ENCODE data around the gene RAP1GDS1. TPM values are rescaled to one million over a fixed set of nuclear protein-coding genes. Genes with fewer than 3 reads are reported as not detected.
"Not testable (repeated sequence)": the region's sequence is repeated elsewhere in the genome, so short reads cannot be mapped to it uniquely, and the experiment has no call there.

RAP1GDS1 gene
- total and polyA plus RNA-seq, 12 donors, result 5.9 to 38.1 (median 22.8) TPM

DNA sequence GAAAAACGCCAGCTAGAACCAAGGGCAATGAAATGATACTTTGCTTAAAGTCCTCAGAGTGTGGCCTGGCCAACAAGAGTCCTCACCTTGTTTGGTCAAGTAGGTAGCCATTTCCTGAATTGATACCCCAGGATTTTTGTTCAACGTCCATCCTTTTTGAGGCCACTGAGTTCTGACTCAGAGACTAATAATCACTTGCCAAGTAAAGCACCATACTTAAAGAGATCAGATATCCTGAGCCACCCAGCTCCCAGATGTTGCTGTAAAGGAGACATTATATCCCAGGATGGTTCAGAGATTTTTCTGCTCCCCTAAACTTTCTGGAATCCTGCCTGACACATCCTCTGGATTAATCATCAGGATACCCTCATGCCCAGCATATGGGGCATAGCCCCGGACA is 190.9 kb downstream of the RAP1GDS1 start:
- no peak for TF ChIP-seq POLR2A (IDR thresholded peaks at IDR 0.05)
- TF ChIP-seq, protein P1, sequence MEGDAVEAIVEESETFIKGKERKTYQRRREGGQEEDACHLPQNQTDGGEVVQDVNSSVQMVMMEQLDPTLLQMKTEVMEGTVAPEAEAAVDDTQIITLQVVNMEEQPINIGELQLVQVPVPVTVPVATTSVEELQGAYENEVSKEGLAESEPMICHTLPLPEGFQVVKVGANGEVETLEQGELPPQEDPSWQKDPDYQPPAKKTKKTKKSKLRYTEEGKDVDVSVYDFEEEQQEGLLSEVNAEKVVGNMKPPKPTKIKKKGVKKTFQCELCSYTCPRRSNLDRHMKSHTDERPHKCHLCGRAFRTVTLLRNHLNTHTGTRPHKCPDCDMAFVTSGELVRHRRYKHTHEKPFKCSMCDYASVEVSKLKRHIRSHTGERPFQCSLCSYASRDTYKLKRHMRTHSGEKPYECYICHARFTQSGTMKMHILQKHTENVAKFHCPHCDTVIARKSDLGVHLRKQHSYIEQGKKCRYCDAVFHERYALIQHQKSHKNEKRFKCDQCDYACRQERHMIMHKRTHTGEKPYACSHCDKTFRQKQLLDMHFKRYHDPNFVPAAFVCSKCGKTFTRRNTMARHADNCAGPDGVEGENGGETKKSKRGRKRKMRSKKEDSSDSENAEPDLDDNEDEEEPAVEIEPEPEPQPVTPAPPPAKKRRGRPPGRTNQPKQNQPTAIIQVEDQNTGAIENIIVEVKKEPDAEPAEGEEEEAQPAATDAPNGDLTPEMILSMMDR (IDR thresholded peaks at IDR 0.05), result no peak

DNA sequence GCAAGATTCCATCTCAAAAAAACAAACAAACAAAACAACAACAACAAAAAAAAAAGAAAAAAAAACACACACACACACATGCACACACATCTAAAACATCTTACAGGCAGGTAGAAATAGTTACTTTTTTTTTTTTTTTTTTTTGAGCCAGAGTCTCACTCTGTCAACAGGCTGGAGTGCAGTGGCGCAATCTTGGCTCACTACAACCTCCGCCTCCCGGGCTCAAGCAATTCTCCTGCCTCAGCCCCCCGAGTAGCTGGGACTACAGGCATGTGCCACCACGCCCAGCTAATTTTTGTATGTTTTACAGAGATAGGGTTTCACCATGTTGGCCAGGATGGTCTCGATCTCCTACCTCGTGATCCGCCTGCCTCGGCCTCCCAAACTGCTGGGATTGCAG is 196.2 kb downstream of the RAP1GDS1 start:
- H3K36me3 ChIP-seq (replicated peaks in 1 of 2); DNase-seq; H3K4me3 ChIP-seq; intact Hi-C loops (cut with DNase I); H3K27me3 ChIP-seq; H3K9me3 ChIP-seq (replicated peaks in 1 of 3); H3K4me1 ChIP-seq (replicated peaks in 1 of 2); H3K27ac ChIP-seq: not testable (repeated sequence)
- WGBS, 4 donors, result 88 to 94% (median 93%) methylated on average over 9 of the region's 9 CpGs

More for the DNA sequence above, 190.9 kb downstream of the RAP1GDS1 start:
- intact Hi-C loops (cut with DNase I), result no loop called here
- DNase-seq, result no peak
- WGBS, 4 donors, result 74 to 85% (median 80%) methylated on average over 2 to 3 of the region's 3 CpGs
- no peaks in the 10 kb centered on the region for H3K36me3 ChIP-seq (replicated peaks in 1 of 2)
- no peaks in the 10 kb centered on the region for H3K9me3 ChIP-seq (replicated peaks in 1 of 3)
- H3K27me3 ChIP-seq, result no peaks in the 10 kb centered on the region
- H3K4me1 ChIP-seq (replicated peaks in 1 of 2), result peaks cover 0 to 5% of the 10 kb centered on the region in 2 donors
- no peak overlapping the region for H3K27ac ChIP-seq
- no peak overlapping the region for H3K4me3 ChIP-seq

- not testable (repeated sequence) for H3K27me3 ChIP-seq; H3K27ac ChIP-seq; H3K4me1 ChIP-seq (replicated peaks in 1 of 2); H3K36me3 ChIP-seq (replicated peaks in 1 of 2); H3K4me3 ChIP-seq; H3K9me3 ChIP-seq (replicated peaks in 1 of 3); DNase-seq
- 82 to 88% (median 85%) methylated on average over 2 of the region's 2 CpGs for WGBS, 4 donors
- intact Hi-C loops (cut with DNase I), result loop anchor here in 1 of 2 donors (10.0 kb wide), 1 partner anchor 594 kb away; no protein-coding TSS in a partner anchor
These were observed 200.1 kb downstream of the RAP1GDS1 start for GRCh38 chr4:98461121-98461865.

DNA sequence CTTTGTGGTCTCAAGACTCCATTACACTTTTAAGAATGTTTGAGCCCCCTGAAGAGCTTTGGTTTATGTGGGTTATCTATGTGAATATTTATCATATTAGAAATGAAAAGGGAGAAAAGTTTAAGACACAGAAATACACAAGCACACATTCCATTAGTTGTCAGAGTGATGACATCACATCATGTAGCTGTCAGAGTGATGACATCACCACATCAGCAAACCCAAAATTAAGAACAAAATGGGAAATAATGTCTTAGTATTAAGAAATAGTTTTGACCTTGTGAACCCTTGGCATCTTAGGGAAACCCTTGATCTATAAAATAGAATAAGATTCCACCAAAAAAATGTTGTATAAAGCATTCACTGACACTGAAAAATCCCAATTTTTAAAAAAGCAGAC is 201.3 kb downstream of the RAP1GDS1 start:
- intact Hi-C loops (cut with DNase I), result loop anchor here in 1 of 2 donors (10.0 kb wide), 1 partner anchor 592 kb away; no protein-coding TSS in a partner anchor

DNA sequence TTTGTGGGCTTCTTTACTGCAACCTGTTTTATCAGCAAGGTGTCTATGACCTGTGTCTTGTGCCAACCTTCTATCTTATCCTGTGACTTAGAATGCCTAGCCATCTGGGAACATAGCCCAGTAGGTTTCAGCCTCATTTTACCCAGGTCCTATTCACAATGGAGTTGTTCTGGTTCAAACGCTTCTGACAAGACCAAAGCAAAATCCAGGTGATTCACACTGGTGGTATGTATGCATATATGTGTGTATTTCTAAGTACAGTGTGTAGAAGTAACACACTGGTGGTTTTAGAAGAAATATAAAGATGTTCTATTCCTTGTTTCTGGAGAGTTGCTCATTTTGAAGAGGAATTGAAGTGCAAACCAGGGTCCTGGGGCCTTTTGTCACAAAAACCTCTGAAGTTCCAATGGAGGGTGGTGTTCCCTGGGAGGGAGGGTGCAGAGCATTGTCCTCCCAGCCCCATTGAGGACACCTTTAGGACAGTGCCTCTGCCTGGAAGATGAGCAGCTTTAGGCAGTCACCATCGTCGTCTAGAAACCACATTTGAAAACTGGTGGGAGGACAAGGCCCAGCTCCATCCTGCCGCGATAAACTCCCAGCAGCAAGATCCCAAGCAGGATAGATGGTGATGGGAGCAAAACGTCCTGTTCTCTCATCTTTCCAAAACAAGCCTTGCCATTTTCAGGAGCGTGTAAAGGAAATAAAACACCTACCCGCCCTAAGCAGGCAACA is 205.8 kb downstream of the RAP1GDS1 start:
- H3K36me3 ChIP-seq (replicated peaks in 1 of 2), result no peaks in the 10 kb centered on the region
- no peak for DNase-seq
- no peaks in the 10 kb centered on the region for H3K9me3 ChIP-seq (replicated peaks in 1 of 3)
- intact Hi-C loops (cut with DNase I), result loop anchor here in 1 of 2 donors (5.0 to 10.0 kb wide), 2 partner anchors 588 to 940 kb away; no protein-coding TSS in a partner anchor
- H3K4me3 ChIP-seq, result no peak overlapping the region
- peaks cover 0 to 8% of the 10 kb centered on the region in 2 donors for H3K4me1 ChIP-seq (replicated peaks in 1 of 2)
- TF ChIP-seq, protein P1 (IDR thresholded peaks at IDR 0.05), result no peak
- no peak for TF ChIP-seq POLR2A (IDR thresholded peaks at IDR 0.05)
- WGBS, 4 donors, result 35 to 36% (median 35%) methylated on average over 8 of the region's 8 CpGs
- no peak overlapping the region for H3K27ac ChIP-seq
- no peaks in the 10 kb centered on the region for H3K27me3 ChIP-seq

More for the DNA sequence above, 201.3 kb downstream of the RAP1GDS1 start:
- H3K27me3 ChIP-seq, result no peaks in the 10 kb centered on the region
- no peak for TF ChIP-seq POLR2A (IDR thresholded peaks at IDR 0.05)
- TF ChIP-seq, protein P1 (IDR thresholded peaks at IDR 0.05), result no peak
- peaks cover 0 to 1% of the 10 kb centered on the region in 2 donors for H3K4me1 ChIP-seq (replicated peaks in 1 of 2)
- no peak for DNase-seq
- H3K36me3 ChIP-seq (replicated peaks in 1 of 2), result no peaks in the 10 kb centered on the region
- no peaks in the 10 kb centered on the region for H3K9me3 ChIP-seq (replicated peaks in 1 of 3)
- no peak overlapping the region for H3K27ac ChIP-seq
- H3K4me3 ChIP-seq, result no peak overlapping the region

All from adrenal gland (tissue), 12 donors.